CD4-positive, alpha-beta T cell (primary cell): ENCODE data around the gene CYP21A2. TPM values are rescaled to one million over a fixed set of nuclear protein-coding genes. Genes with fewer than 3 reads are reported as not detected.

ENCODE experiments used
- ATAC-seq: fragments of 200-7000 bp; cut with Tn5 transposase; one replicate; pipeline ENCODE4 v1.10.0; 2022; ENCODE audit warnings: mild to moderate bottlenecking; ENCODE audit not compliant: poor library complexity
- CTCF ChIA-PET: fragments of 350-600 bp; sonication (Branson Sonifier 250); formaldehyde crosslinking; loops from one replicate; lab custom pipeline; 2021; ENCODE audit warnings: antibody characterized with exemption, inconsistent platforms; lab: Charles Lee
- POLR2A ChIA-PET: fragments of 350-600 bp; sonication (Branson Sonifier 250); formaldehyde crosslinking; loops from one replicate; lab custom pipeline; 2021; ENCODE audit warnings: antibody characterized with exemption, inconsistent platforms; lab: Charles Lee
- DNase-seq, 14 experiments: peaks; one replicate each; pipeline ENCODE4 v3.0.0-alpha.2; 2013 to 2020; ENCODE audit warnings: mixed read lengths in 2 of 14
- H3K27ac ChIP-seq, 2 donors: one replicate each; pipeline versions ENCODE4 v1.5.1 to v1.7.0; 2013; ENCODE audit warnings: low read length in 2 of 2, low read depth in 1 of 2, mild to moderate bottlenecking in 1 of 2
- H3K27me3 ChIP-seq, 2 experiments: 1 replicate in 1 of 2; 2 replicates in 1 of 2; pipeline versions ENCODE4 v1.6.1 to v1.7.0; 2013; ENCODE audit warnings: low read length in 2 of 2, control low read depth in 1 of 2, mild to moderate bottlenecking in 1 of 2, moderate library complexity in 1 of 2; ENCODE audit not compliant: insufficient read depth in 2 of 2, control insufficient read depth in 1 of 2
- H3K36me3 ChIP-seq: one replicate; pipeline ENCODE4 v1.6.1; 2013; ENCODE audit warnings: low read length, control low read depth; ENCODE audit not compliant: insufficient read depth
- H3K4me1 ChIP-seq: one replicate; pipeline ENCODE4 v1.6.1; 2013; ENCODE audit warnings: low read length, control low read depth; ENCODE audit not compliant: insufficient read depth
- H3K4me3 ChIP-seq: one replicate; pipeline ENCODE4 v1.5.1; 2013; ENCODE audit warnings: mild to moderate bottlenecking, low read length, moderate library complexity
- H3K9me3 ChIP-seq, 2 experiments: 1 replicate in 1 of 2; 2 replicates in 1 of 2; pipeline versions ENCODE4 v1.6.1 to v1.7.0; 2013; ENCODE audit warnings: low read length in 2 of 2, mild to moderate bottlenecking in 2 of 2, control low read depth in 1 of 2, moderate library complexity in 1 of 2; ENCODE audit not compliant: control insufficient read depth in 1 of 2, insufficient read depth in 1 of 2
- H3K27ac Mint-ChIP-seq: one replicate; pipeline ENCODE4 v1.8.0; 2020; ENCODE audit warnings: mixed read lengths
- H3K27me3 Mint-ChIP-seq: one replicate; pipeline ENCODE4 v1.8.0; 2021; ENCODE audit warnings: mixed read lengths
- H3K36me3 Mint-ChIP-seq: one replicate; pipeline ENCODE4 v1.8.0; 2021; ENCODE audit warnings: low read depth, mixed read lengths
- H3K4me1 Mint-ChIP-seq: one replicate; pipeline ENCODE4 v1.8.0; 2021; ENCODE audit warnings: low read depth, mixed read lengths
- H3K4me3 Mint-ChIP-seq: one replicate; pipeline ENCODE4 v1.8.0; 2020; ENCODE audit warnings: mild to moderate bottlenecking, mixed read lengths
- H3K9me3 Mint-ChIP-seq: one replicate; pipeline ENCODE4 v1.8.0; 2020; ENCODE audit warnings: mixed read lengths
- intact Hi-C, 2 experiments: fragments of 100-400 bp; cut with DNase I in 1 of 2; cut with micrococcal nuclease in 1 of 2; formaldehyde crosslinking; loops; one replicate each; pipeline versions ENCODE4 v1.15.1 to v1.9.0; 2023 to 2025; cut with DNase I, micrococcal nuclease
- total RNA-seq, 174 experiments: library from RNA in 2 of 174; stranded (reverse) in 2 of 174; gene quantifications; one replicate each; pipeline ENCODE4 v1.2.3 and lab custom pipeline; 2021 to 2026
- TF ChIP-seq, protein P1 (sequence below): fragments of 200-600 bp; IDR thresholded peaks from one replicate; pipeline ENCODE4 v1.8.0; 2022; ENCODE audit warnings: antibody characterized with exemption, mild to moderate bottlenecking

Gene CYP21A2
- total RNA-seq, 2 experiments from 2014 or later, result 0.17 to 0.36 TPM

DNA sequence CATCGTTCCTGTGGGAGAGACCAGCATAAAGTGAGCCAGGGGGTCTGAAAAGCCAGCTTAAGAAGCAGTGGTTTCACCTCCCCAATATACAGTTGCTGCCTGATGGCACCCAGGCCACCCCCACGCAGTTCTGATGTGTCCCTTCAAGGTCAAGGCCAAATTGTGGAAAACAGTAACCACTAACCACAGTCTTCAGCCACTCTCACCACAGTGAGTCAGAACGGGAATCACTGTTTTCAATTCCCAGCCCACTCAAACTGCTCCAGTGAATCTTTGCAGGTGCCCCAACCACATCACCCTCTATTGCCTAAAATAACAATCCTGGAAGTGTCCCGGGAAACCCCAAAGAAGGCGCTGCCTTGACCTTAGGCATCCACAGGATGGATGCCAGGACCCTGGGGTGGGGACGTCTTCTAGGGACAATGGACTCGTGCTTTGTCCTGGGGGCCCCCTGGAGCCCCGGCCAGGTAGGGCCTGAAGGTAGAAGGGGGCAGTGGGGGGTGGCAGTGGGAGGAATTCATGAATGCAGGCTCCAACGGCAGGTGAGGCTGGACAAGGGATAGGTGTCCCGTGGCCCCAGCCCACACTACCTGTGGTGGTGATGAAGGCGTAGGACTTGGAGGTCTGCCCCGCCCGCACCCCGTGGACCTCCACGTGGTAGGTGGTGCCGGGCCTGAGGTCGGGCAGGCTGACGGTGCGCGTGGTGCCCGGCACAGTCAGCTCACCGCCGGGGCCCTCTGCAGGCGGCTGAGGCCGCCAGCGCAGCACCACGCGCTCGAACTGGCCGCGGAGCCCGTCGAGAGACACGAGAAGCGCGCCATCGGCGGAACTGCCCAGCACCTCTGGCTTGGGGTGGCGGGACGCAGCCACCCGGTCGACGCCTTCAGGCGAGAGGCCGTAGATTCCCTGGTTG, 48.7 kb downstream of the CYP21A2 start:
- peaks cover 6% of the 10 kb centered on the region for H3K4me1 Mint-ChIP-seq
- H3K27ac Mint-ChIP-seq, result no peak overlapping the region
- TF ChIP-seq, protein P1, sequence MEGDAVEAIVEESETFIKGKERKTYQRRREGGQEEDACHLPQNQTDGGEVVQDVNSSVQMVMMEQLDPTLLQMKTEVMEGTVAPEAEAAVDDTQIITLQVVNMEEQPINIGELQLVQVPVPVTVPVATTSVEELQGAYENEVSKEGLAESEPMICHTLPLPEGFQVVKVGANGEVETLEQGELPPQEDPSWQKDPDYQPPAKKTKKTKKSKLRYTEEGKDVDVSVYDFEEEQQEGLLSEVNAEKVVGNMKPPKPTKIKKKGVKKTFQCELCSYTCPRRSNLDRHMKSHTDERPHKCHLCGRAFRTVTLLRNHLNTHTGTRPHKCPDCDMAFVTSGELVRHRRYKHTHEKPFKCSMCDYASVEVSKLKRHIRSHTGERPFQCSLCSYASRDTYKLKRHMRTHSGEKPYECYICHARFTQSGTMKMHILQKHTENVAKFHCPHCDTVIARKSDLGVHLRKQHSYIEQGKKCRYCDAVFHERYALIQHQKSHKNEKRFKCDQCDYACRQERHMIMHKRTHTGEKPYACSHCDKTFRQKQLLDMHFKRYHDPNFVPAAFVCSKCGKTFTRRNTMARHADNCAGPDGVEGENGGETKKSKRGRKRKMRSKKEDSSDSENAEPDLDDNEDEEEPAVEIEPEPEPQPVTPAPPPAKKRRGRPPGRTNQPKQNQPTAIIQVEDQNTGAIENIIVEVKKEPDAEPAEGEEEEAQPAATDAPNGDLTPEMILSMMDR, result no peak
- H3K4me3 Mint-ChIP-seq, result peak overlapping the region; percentile 43
- peaks cover 42% of the 10 kb centered on the region for H3K27me3 Mint-ChIP-seq
- peaks cover 12% of the 10 kb centered on the region for H3K4me1 ChIP-seq
- DNase-seq (no peak), ATAC-seq (peak; percentile 49)
- no peaks in the 10 kb centered on the region for H3K36me3 Mint-ChIP-seq
- H3K4me3 ChIP-seq, result no peak overlapping the region
- POLR2A ChIA-PET, result interaction anchor here (0.6 kb wide), 1 partner anchor 43 kb away, joined by 3 read pairs; the partner anchor contains the start of gene FKBPL
- CTCF ChIA-PET, result interaction anchor here (1.2 kb wide), 2 partner anchors 16 to 61 kb away, joined by 3 to 6 read pairs; no protein-coding TSS in a partner anchor
- no peak overlapping the region for H3K27ac ChIP-seq
- H3K27me3 ChIP-seq, result peaks cover 17 to 18% of the 10 kb centered on the region in 2 experiments
- intact Hi-C loops, result no loop called here
- H3K9me3 Mint-ChIP-seq, result no peaks in the 10 kb centered on the region
- no peaks in the 10 kb centered on the region for H3K36me3 ChIP-seq
- H3K9me3 ChIP-seq, result no peaks in the 10 kb centered on the region

DNA sequence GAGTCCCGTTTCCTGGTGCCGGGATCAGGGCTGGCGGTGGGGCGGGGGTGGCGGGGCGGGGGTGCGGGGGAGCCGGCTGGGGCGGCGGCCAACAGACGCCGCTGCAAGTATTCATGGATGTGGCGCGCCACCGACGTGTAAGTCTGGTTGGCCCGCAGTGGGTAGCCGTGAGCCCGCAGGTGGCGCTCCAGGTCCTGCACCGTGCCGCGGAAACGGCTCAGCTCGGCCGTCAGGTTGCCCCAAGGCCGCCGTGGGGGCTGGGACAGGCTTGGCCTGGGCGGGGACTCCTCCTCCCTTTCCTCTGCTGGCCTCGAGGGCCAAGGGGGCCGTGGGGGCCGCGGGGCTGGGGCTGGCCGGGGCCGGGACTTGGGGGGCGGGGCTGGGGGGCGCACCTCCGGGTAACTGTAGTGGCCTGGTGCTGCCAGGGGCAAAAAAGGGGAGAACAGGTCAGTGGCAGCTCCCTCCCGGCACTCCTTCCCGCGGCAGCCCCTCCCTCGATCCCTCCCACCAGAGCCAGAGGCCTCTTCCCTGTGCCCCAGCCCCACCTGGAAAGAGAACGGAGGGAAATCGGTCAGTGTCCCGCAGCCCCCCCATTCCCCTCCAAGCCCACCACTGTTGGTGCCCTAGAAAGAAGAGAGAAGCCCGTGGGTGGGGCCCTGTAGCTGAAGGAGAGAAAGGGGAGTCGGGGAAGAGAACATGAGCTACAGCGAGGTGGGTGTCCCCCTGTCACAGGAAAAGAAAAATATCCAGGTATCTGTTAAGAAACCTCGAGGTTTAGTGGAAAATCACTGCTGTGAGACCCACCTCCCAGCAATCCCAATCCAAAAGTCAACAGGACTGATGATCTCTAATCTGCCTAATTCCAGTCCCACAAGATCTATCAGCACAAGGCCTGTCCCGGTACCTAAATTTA, 49.6 kb downstream of the CYP21A2 start:
- DNase-seq, result peak; percentile 51 to 85 (median 64)
- CTCF ChIA-PET, result interaction anchor here (0.7 to 1.2 kb wide), 3 partner anchors 15 to 60 kb away, joined by 3 to 6 read pairs (median 3); partner anchors contain the start of gene ATF6B
- POLR2A ChIA-PET, result interaction anchor here (0.6 kb wide), 1 partner anchor 42 kb away, joined by 3 read pairs; the partner anchor contains the start of gene FKBPL
- H3K27me3 Mint-ChIP-seq, result peaks cover 42% of the 10 kb centered on the region
- no peaks in the 10 kb centered on the region for H3K36me3 Mint-ChIP-seq
- H3K27ac ChIP-seq, result no peak overlapping the region
- no peaks in the 10 kb centered on the region for H3K36me3 ChIP-seq
- H3K27me3 ChIP-seq, result peaks cover 17 to 18% of the 10 kb centered on the region in 2 experiments
- peak; percentile 91 for ATAC-seq
- intact Hi-C loops, result loop anchor here in 1 of 2 experiments (1.0 kb wide), 1 partner anchor 67 kb away; no protein-coding TSS in a partner anchor
- H3K9me3 ChIP-seq, result no peaks in the 10 kb centered on the region
- no peak overlapping the region for H3K4me3 Mint-ChIP-seq
- H3K4me3 ChIP-seq, result no peak overlapping the region
- no peaks in the 10 kb centered on the region for H3K9me3 Mint-ChIP-seq
- H3K4me1 Mint-ChIP-seq, result peaks cover 6% of the 10 kb centered on the region
- no peak overlapping the region for H3K27ac Mint-ChIP-seq
- TF ChIP-seq, protein P1, result peak; percentile 47
- peaks cover 12% of the 10 kb centered on the region for H3K4me1 ChIP-seq

DNA sequence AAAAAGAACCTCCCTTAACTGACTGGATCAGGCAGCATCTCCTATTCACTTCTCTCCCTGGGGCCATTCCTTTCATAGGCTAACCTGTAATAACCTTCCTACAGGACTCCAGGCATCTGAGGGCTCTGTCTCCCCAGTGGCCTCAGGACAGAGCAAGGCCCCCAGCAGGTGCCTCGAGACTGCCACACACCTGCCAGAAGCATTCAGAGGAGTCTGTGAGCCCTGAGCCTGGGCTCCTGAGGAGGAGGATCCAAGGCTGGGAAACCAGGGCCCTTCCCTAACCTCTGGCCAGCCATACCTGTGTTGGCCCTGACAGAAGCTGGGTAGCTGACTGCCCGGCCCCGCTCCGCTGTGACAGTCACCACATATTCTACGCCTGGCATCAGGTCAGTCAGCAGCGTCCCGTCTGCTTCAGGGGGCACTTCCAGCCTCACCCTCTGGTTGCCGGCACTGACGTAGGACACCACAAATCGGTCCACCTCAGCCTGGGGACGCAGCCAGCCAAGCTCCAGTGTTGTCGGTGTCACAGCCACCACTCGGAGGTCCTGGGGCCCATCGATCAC, 50.4 kb downstream of the CYP21A2 start:
- no peaks in the 10 kb centered on the region for H3K36me3 ChIP-seq
- H3K9me3 ChIP-seq, result no peaks in the 10 kb centered on the region
- H3K27ac ChIP-seq, result no peak overlapping the region
- ATAC-seq (no peak), DNase-seq (no peak)
- POLR2A ChIA-PET, result no interaction called here
- Mint-ChIP-seq H3K27ac (no peak overlapping the region), H3K4me1 (peaks cover 6% of the 10 kb centered on the region), H3K36me3 (no peaks in the 10 kb centered on the region), H3K27me3 (peaks cover 48% of the 10 kb centered on the region), H3K4me3 (no peak overlapping the region), H3K9me3 (no peaks in the 10 kb centered on the region)
- H3K27me3 ChIP-seq, result peaks cover 17 to 18% of the 10 kb centered on the region in 2 experiments
- H3K4me1 ChIP-seq, result peaks cover 12% of the 10 kb centered on the region
- TF ChIP-seq, protein P1, result no peak
- CTCF ChIA-PET, result interaction anchor here (1.2 kb wide), 2 partner anchors 14 to 59 kb away, joined by 3 to 6 read pairs; no protein-coding TSS in a partner anchor
- intact Hi-C loops, result loop anchor here in 1 of 2 experiments (1.0 kb wide), 1 partner anchor 67 kb away; no protein-coding TSS in a partner anchor
- no peak overlapping the region for H3K4me3 ChIP-seq
